ENCODE results near the gene SLIT3. TPM values are rescaled to one million over a fixed set of nuclear protein-coding genes. Genes with fewer than 3 reads are reported as not detected.

The SLIT3 gene
- total RNA-seq, 3 donors from 2014 or later: 30.7 to 103 (median 54.1) TPM

- Histone ChIP-seq H3K9me3 (no peaks in the 10 kb centered on the region), H3K4me3 (no peak overlapping the region), H3K4me1 (no peaks in the 10 kb centered on the region), H3K27ac (no peak overlapping the region), H3K27me3 (no peaks in the 10 kb centered on the region), H3K36me3 (no peaks in the 10 kb centered on the region)
- TF ChIP-seq POLR2AphosphoS5 (IDR thresholded peaks at IDR 0.05) (no peak), CTCF (IDR thresholded peaks at IDR 0.05) (no peak), POLR2A (IDR thresholded peaks at IDR 0.05) (no peak)
- DNase-seq (ENCODE audit: low spot score in 2 of 2): no peak
- intact Hi-C loops (cut with DNase I; ENCODE audit: low total_unique reads): no loop called here
Measured at GRCh38 chr5:168689260-168689659, 611.7 kb downstream of the SLIT3 start.

DNA sequence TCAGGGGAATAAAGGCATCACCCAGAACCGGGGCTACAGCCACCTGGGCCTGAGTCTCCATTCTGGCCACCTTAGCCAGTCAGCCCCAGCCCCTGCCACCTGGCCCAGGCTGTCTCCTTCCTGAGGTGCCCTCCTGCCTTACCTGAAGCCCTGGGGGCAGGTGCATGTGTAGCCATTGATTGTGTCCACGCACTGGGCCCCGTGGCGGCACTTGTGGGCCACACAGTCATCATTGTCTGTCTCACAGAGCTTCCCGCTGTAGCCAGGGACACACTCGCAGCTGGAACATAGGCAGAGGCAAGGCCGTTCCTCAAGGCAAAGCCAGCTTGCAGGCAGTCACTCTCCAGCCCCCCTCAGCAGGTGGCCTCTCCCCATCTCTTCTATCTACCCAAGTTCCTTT lies 614.1 kb downstream of the SLIT3 start:
- H3K36me3 ChIP-seq: no peaks in the 10 kb centered on the region
- H3K9me3 ChIP-seq: no peaks in the 10 kb centered on the region
- H3K27me3 ChIP-seq: no peaks in the 10 kb centered on the region
- no peak for DNase-seq (ENCODE audit: low spot score in 2 of 2)
- intact Hi-C loops (cut with DNase I; ENCODE audit: low total_unique reads): no loop called here
- H3K4me1 ChIP-seq: no peaks in the 10 kb centered on the region
- H3K4me3 ChIP-seq: no peak overlapping the region
- no peak for TF ChIP-seq CTCF (IDR thresholded peaks at IDR 0.05)
- no peak for TF ChIP-seq POLR2AphosphoS5 (IDR thresholded peaks at IDR 0.05)
- no peak for TF ChIP-seq POLR2A (IDR thresholded peaks at IDR 0.05)
- H3K27ac ChIP-seq: no peak overlapping the region

DNA sequence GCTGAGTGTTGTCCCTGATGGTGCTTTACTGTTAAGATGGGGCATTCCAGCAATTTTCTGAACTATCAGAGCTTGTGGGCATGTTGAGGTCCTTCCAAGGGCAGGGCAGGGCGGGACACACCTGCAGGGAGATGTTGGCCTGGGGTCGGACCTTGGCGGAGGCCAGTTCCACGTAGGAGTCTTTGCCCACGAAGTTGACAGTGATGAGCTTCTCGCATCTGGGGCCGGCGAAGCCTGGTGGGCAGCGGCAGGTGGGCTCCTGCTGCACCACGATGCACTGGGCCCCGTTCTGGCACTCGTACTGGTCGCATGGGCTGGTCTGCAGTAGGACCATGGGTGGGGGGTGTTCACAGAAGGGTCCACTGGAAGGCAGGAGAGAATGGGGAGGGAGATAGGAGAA lies 615.4 kb downstream of the SLIT3 start:
- Histone ChIP-seq H3K9me3 (no peaks in the 10 kb centered on the region), H3K36me3 (no peaks in the 10 kb centered on the region), H3K27me3 (no peaks in the 10 kb centered on the region), H3K4me1 (no peaks in the 10 kb centered on the region), H3K4me3 (no peak overlapping the region), H3K27ac (no peak overlapping the region)
- TF ChIP-seq CTCF (IDR thresholded peaks at IDR 0.05): no peak
- TF ChIP-seq POLR2A (IDR thresholded peaks at IDR 0.05): no peak
- TF ChIP-seq POLR2AphosphoS5 (IDR thresholded peaks at IDR 0.05): no peak
- DNase-seq (ENCODE audit: low spot score in 2 of 2): no peak
- intact Hi-C loops (cut with DNase I; ENCODE audit: low total_unique reads): no loop called here

DNA sequence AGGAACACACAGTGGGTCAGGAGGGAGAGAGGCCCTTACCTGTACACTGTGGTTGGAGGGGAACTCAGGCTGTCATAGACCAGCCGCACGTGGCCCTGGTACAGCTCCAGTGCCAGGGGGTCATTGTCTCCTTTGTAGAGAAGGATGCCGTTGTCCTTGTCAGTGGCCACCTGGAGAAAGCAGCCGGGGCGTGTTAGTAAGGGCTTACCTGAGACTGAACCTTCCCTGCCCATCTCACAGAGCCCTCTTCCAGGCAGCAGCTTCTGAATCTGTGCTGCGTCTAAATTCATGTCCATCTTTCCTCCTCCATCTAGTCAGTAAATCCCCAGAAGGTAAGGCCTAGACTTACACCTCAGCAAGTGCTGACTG lies 617.0 kb downstream of the SLIT3 start:
- no peaks in the 10 kb centered on the region for H3K9me3 ChIP-seq
- no peak for DNase-seq (ENCODE audit: low spot score in 2 of 2)
- H3K4me3 ChIP-seq: no peak overlapping the region
- no peak for TF ChIP-seq CTCF (IDR thresholded peaks at IDR 0.05)
- H3K27me3 ChIP-seq: no peaks in the 10 kb centered on the region
- no peaks in the 10 kb centered on the region for H3K4me1 ChIP-seq
- intact Hi-C loops (cut with DNase I; ENCODE audit: low total_unique reads): no loop called here
- no peak overlapping the region for H3K27ac ChIP-seq
- H3K36me3 ChIP-seq: no peaks in the 10 kb centered on the region

- Histone ChIP-seq H3K36me3 (no peaks in the 10 kb centered on the region), H3K4me1 (no peaks in the 10 kb centered on the region), H3K4me3 (no peak overlapping the region), H3K27me3 (no peaks in the 10 kb centered on the region), H3K27ac (no peak overlapping the region), H3K9me3 (no peaks in the 10 kb centered on the region)
- DNase-seq (ENCODE audit: low spot score in 2 of 2): no peak
- intact Hi-C loops (cut with DNase I; ENCODE audit: low total_unique reads): no loop called here
- no peak for TF ChIP-seq POLR2A (IDR thresholded peaks at IDR 0.05)
- TF ChIP-seq CTCF (IDR thresholded peaks at IDR 0.05): no peak
- no peak for TF ChIP-seq POLR2AphosphoS5 (IDR thresholded peaks at IDR 0.05)
Measured at GRCh38 chr5:168683247-168683926, 617.6 kb downstream of the SLIT3 start.

Data from breast epithelium (tissue), 4 donors.